ENCODE measurements around the gene HLA-DOA.

The HLA-DOA gene

GRCh38 chr6:33008944-33009861 lies at the start of gene HLA-DOA:
Gene HLA-DOA, minus strand, starts transcription at chr6:33009591.
- no peak for DNase-seq (ENCODE audit: extremely low read depth, low read depth)
- TF ChIP-seq CTCF (IDR thresholded peaks at IDR 0.05; ENCODE audit: low read depth, low read length), result no peak; the same call in 1 of the 2 replicates

GRCh38 chr6:33057222-33058150 lies 48.1 kb upstream of the HLA-DOA start:
- DNase-seq (ENCODE audit: extremely low read depth, low read depth), result no peak
- TF ChIP-seq CTCF (IDR thresholded peaks at IDR 0.05; ENCODE audit: low read depth, low read length), result no peak

GRCh38 chr6:33053230-33053629 lies 43.8 kb upstream of the HLA-DOA start:
- no peak for DNase-seq (ENCODE audit: extremely low read depth, low read depth)
- TF ChIP-seq CTCF (IDR thresholded peaks at IDR 0.05; ENCODE audit: low read depth, low read length), result no peak

- DNase-seq (ENCODE audit: extremely low read depth, low read depth), result no peak
- no peak for TF ChIP-seq CTCF (IDR thresholded peaks at IDR 0.05; ENCODE audit: low read depth, low read length)
These were observed 43.2 kb upstream of the HLA-DOA start for GRCh38 chr6:33052627-33053026.

- DNase-seq (ENCODE audit: extremely low read depth, low read depth), result no peak
- no peak for TF ChIP-seq CTCF (IDR thresholded peaks at IDR 0.05; ENCODE audit: low read depth, low read length)
These were observed 40.8 kb upstream of the HLA-DOA start for GRCh38 chr6:33050014-33050810.

GRCh38 chr6:33049323-33050013 lies 40.1 kb upstream of the HLA-DOA start:
- DNase-seq (ENCODE audit: extremely low read depth, low read depth), result no peak

More at GRCh38 chr6:33049323-33050013, 40.1 kb upstream of the HLA-DOA start:
- TF ChIP-seq CTCF (IDR thresholded peaks at IDR 0.05; ENCODE audit: low read depth, low read length), result no peak

All from AG09319 (cell line).